Ovary (tissue), 9 donors: ENCODE results near the gene ABTB2. TPM values are rescaled to one million over a fixed set of nuclear protein-coding genes. Genes with fewer than 3 reads are reported as not detected.
A peak's percentile ranks its signal among the peaks of the same experiment; 100 is the strongest.

ENCODE experiments used
- DNase-seq, 5 donors: peaks; one replicate each; pipeline ENCODE4 v3.0.0-alpha.2; 2019 to 2020
- H3K27ac ChIP-seq, 2 donors: fragments of 200-600 bp; one replicate each; pipeline versions ENCODE4 v1.5.1 to v1.8.0; 2019 to 2022
- H3K27me3 ChIP-seq: fragments of 200-600 bp; one replicate; pipeline ENCODE4 v1.8.0; 2022
- H3K36me3 ChIP-seq: fragments of 200-600 bp; sonication (generic); one replicate; pipeline ENCODE4 v1.5.1; 2019
- H3K4me1 ChIP-seq: one replicate; pipeline ENCODE4 v1.8.1; 2013; ENCODE audit warnings: mild to moderate bottlenecking, moderate library complexity; ENCODE audit not compliant: insufficient read depth
- H3K4me3 ChIP-seq: fragments of 200-600 bp; sonication (generic); one replicate; pipeline ENCODE4 v1.5.1; 2017
- H3K9me3 ChIP-seq, 2 donors: fragments of 200-600 bp in 1 of 2; sonication (generic) in 1 of 2; one replicate each; pipeline versions ENCODE4 v1.5.1 to v1.8.1; 2013 to 2019; ENCODE audit warnings: mild to moderate bottlenecking in 1 of 2, moderate library complexity in 1 of 2
- CTCF ChIP-seq, 3 donors: fragments of 450-650 bp in 2 of 3; fragments of 200-600 bp in 1 of 3; IDR thresholded peaks; one replicate each; pipeline versions ENCODE4 v1.5.1 to v1.8.0; 2016 to 2022; ENCODE audit warnings: antibody characterized with exemption in 3 of 3, mild to moderate bottlenecking in 1 of 3
- EP300 ChIP-seq: sonication (generic); formaldehyde crosslinking; IDR thresholded peaks from one replicate; pipeline ENCODE4 v1.6.1; 2017; ENCODE audit warnings: antibody characterized with exemption
- POLR2A ChIP-seq: fragments of 450-650 bp; IDR thresholded peaks from one replicate; pipeline ENCODE4 v1.6.1; 2017; ENCODE audit warnings: antibody characterized with exemption, mild to moderate bottlenecking, moderate library complexity
- WGBS, 3 donors: extraction: QIAGEN DNeasy Blood & Tissue Kit in 1 of 3; methylation state at CpG; one replicate each; pipeline versions ENCODE4 v1.1.5 to v1.1.7; 2013 to 2017; 5-methylcytosine and 5-hydroxymethylcytosine counted together
- intact Hi-C, 4 donors: fragments of 100-400 bp; cut with DNase I; formaldehyde crosslinking; loops; one replicate each; pipeline versions ENCODE4 v1.11.0 to v1.15.1; 2022 to 2023
- polyA plus RNA-seq, 2 donors: library from polyadenylated mRNA; stranded (reverse); fragments of 200-250 nt in 1 of 2; fragments of 350-450 nt in 1 of 2; fragmentation: Illumina TruSeq in 1 of 2; extraction: RNeasy Lipid Tissue Mini Kit (QIAGEN cat#74804) in 1 of 2; gene quantifications; one replicate each; pipeline ENCODE4 v1.2.3, GENCODE V29; 2013 to 2014
- small RNA-seq: library from RNA; depleted of rRNA; stranded (forward); fragments of <200 nt; gene quantifications from one replicate; pipeline ENCODE3, GENCODE V24; 2016
- total RNA-seq, 7 donors: library from RNA; depleted of rRNA in 2 of 7; stranded (reverse); fragments of >200 nt in 2 of 7; fragmentation: NEBNext Ultra II Directional in 3 of 7; extraction: Animal tissue kit (Norgen Biotek cat#: 25700) in 3 of 7; gene quantifications; one replicate each; pipeline versions ENCODE4 v1.1.0 to v1.2.4, GENCODE V29; 2016 to 2023
- donor health status: DM: no; HTN: no; CAD: no; lungs with moderate emphysema.
- donor health status: DM: no; HTN: no; CAD: no.
- donor health status: Bipolar disorder and iron deficiency.
- donor health status: DM: yes; HTN: yes; CAD: no.
- donor health status: DM: no; HTN: no; CAD: no.
- donor health status: DM: yes; HTN: yes; CAD: no.

Gene ABTB2
- total and polyA plus RNA-seq, 9 donors: 1.2 to 7.2 (median 2.6) TPM

DNA sequence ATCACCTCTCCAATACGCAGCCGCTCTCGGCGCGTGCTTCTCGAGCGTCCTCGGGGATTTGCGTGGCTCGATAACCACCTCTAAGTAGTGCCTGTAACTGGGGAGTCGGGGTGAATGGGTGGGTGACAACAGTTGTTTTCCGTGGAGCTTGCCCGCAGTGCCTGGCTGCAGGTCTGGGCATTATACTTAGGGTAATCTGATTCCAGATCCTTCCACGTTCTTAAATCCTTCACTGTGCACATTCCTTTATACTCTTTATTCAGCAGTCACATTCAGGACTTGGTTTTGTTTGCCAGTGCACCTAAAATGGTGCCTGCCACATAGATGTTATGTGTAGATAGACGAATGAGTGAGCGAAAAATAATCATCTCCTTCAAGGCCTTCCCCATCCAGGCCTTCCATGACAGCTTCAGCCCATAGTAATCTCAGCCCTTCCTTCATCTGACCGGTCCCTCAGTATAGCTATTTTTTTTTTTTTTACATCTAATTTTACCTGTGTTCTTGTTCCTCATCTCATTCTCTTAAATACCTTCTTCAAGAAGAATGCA, 251.8 kb downstream of the ABTB2 start:
- Histone ChIP-seq H3K27me3 (no peaks in the 10 kb centered on the region), H3K36me3 (no peaks in the 10 kb centered on the region), H3K27ac (peak overlapping the region in 1 of 2 donors; percentile 85), H3K4me1 (peaks cover 4% of the 10 kb centered on the region), H3K4me3 (peak overlapping the region; percentile 78), H3K9me3 (no peaks in the 10 kb centered on the region)
- intact Hi-C loops: loop anchor here (5.0 to 10.0 kb wide), 2 partner anchors 51 to 54 kb away; partner anchors contain the start of gene CAPRIN1 (in 4 of the 4)
- TF ChIP-seq POLR2A (no peak), CTCF (IDR thresholded peaks at IDR 0.05) (no peak), EP300 (no peak)
- 1% methylated on average over 17 of the region's 17 CpGs for WGBS, 3 donors
- no peak for DNase-seq

DNA sequence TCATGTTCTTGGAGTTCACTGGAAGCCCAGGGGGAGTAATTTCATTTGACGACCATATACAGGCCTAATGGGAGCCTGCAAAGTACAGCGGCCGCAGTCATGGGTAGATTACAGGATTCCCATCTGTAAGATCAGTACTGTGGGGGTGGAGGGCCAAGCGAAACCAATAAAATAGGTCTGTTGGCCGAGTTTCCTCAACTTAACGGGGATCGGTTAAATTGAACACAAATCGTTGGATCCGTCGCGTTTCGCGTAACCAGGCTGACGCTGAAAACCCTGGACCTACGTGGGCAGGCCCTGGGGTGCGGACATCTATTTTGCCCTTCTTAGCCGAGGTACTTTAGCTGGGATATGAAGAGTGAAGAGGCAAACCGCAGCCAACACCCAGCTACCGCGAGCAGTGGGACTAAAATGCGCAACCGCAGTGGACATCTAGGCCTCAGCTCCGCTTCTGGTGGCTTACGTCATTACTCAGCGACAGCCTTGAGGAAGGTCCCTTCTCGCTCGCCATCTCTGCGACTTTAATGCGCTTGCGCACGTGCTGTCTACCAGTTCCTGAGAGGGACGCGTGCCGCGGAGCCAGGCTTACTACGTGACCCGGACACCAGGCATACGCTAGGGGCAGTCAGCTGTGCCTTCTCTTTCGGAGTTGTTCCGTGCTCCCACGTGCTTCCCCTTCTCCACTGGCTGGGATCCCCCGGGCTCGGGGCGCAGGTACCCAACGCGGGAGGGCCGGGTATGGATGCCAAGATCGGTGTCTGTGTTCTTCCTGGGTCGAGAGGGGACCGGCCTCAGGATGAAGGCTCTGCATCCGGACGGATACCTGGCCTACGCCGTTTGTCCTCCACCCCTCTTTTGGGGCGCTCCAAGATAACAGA, 252.5 kb downstream of the ABTB2 start, which contains the start of gene NAT10:
NAT10 (plus strand) TSS at position 551 of the 878 bp plus-strand sequence. CDS start 2,597 bp downstream, outside the sequence.
- no peaks in the 10 kb centered on the region for H3K27me3 ChIP-seq
- peak within 1 kb of the TSS; percentile 45 to 85 for H3K27ac ChIP-seq
- TF ChIP-seq POLR2A: peak; percentile 77
- TF ChIP-seq EP300: no peak
- TF ChIP-seq CTCF (IDR thresholded peaks at IDR 0.05): peak in 2 of 3 donors; percentile 15 to 21
- peak within 1 kb of the TSS; percentile 78 for H3K4me3 ChIP-seq
- intact Hi-C loops: loop anchor here (5.0 to 10.0 kb wide), 2 partner anchors 51 to 53 kb away; partner anchors contain the start of gene CAPRIN1 (in 4 of the 4)
- peaks cover 4% of the 10 kb centered on the region for H3K4me1 ChIP-seq
- no peaks in the 10 kb centered on the region for H3K36me3 ChIP-seq
- WGBS, 3 donors: 0% methylated on average over 54 to 55 of the region's 55 CpGs
- peak; percentile 95 to 97 (median 96) for DNase-seq
- H3K9me3 ChIP-seq: no peaks in the 10 kb centered on the region

DNA sequence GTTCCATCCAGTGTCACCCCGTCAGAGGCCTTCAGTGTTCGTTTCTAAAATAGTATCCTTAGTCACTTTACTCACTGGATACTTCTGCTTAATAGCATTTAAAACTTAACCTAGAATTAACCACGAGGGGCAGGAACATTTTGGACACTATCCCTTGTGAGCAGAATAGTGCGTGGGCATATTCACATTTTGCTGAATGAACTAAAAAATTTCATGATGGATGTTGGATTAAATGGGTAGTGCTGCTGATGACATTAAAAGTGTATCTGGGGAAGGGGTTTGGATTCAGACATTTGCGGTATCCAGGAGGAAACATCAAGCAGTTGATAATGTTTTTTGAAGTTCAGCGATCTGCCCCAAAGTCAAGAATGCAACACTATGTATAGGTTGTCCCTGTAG, 253.1 kb downstream of the ABTB2 start:
- intact Hi-C loops: loop anchor here (5.0 to 10.0 kb wide), 2 partner anchors 50 to 52 kb away; partner anchors contain the start of gene CAPRIN1 (in 4 of the 4)
- peaks cover 4% of the 10 kb centered on the region for H3K4me1 ChIP-seq
- H3K27me3 ChIP-seq: no peaks in the 10 kb centered on the region
- no peak for TF ChIP-seq EP300
- no peak for TF ChIP-seq CTCF (IDR thresholded peaks at IDR 0.05)
- peak overlapping the region; percentile 78 for H3K4me3 ChIP-seq
- H3K9me3 ChIP-seq: no peaks in the 10 kb centered on the region
- no peak for DNase-seq
- H3K36me3 ChIP-seq: no peaks in the 10 kb centered on the region
- WGBS, 3 donors: 7 to 15% (median 9%) methylated on average over 6 of the region's 6 CpGs
- peak overlapping the region; percentile 45 to 85 for H3K27ac ChIP-seq

Small RNA genes lying within 50 kb of the gene (small RNA-seq; reads per million reads assigned to genes)
- gene AL035079.1: not detected
- not detected for gene RF00019

Other genes with a start within 250 kb of the ABTB2 start
- gene CAT, start 80.9 kb upstream of the ABTB2 start, total RNA-seq: 10 to 100 TPM; 38.5 to 89.7 (median 51.8) TPM
- 100 to 1,000 TPM in 1 of 2 donors, 10 to 100 TPM in 1; 53.9 to 125 TPM for gene CAT, start 80.9 kb upstream of the ABTB2 start, polyA plus RNA-seq
- not detected for gene ELF5, start 155.8 kb upstream of the ABTB2 start, total RNA-seq
- not detected for gene ELF5, start 155.8 kb upstream of the ABTB2 start, polyA plus RNA-seq